GM12801 (cell line): Measurements from ENCODE around the gene RNFT2.

Source experiments
- TF ChIP-seq, protein P1 (sequence below): IDR thresholded peaks from one replicate; pipeline ENCODE4 v1.5.1; 2011; ENCODE audit warnings: control low read depth; ENCODE audit not compliant: insufficient read length; ENCODE audit errors: extremely low read depth

The RNFT2 gene

DNA sequence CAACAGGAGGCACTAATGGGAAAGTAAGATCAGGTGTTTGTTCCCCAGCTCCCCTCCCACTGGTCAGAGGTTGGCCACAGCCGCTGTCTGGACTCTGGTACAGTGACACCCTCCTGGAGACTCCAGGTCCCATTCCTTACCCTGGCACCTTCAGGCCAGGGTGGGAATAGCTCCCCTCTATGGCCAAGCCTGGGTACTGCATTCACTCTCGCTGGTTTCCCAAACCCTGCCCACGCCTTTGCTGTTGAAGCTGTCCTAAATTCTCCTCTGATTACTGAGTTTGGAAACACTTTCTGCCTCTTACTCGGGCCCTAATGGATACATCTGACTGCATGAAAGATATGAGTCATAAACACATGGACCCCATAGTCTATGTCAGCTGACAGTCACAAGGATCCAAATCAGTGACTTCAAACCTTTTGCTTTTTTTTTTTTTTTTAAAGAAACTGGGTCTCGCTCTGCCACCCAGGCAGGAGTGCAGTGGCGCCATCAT is 125.2 kb downstream of the RNFT2 start:
- TF ChIP-seq, protein P1, sequence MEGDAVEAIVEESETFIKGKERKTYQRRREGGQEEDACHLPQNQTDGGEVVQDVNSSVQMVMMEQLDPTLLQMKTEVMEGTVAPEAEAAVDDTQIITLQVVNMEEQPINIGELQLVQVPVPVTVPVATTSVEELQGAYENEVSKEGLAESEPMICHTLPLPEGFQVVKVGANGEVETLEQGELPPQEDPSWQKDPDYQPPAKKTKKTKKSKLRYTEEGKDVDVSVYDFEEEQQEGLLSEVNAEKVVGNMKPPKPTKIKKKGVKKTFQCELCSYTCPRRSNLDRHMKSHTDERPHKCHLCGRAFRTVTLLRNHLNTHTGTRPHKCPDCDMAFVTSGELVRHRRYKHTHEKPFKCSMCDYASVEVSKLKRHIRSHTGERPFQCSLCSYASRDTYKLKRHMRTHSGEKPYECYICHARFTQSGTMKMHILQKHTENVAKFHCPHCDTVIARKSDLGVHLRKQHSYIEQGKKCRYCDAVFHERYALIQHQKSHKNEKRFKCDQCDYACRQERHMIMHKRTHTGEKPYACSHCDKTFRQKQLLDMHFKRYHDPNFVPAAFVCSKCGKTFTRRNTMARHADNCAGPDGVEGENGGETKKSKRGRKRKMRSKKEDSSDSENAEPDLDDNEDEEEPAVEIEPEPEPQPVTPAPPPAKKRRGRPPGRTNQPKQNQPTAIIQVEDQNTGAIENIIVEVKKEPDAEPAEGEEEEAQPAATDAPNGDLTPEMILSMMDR: no peak

DNA sequence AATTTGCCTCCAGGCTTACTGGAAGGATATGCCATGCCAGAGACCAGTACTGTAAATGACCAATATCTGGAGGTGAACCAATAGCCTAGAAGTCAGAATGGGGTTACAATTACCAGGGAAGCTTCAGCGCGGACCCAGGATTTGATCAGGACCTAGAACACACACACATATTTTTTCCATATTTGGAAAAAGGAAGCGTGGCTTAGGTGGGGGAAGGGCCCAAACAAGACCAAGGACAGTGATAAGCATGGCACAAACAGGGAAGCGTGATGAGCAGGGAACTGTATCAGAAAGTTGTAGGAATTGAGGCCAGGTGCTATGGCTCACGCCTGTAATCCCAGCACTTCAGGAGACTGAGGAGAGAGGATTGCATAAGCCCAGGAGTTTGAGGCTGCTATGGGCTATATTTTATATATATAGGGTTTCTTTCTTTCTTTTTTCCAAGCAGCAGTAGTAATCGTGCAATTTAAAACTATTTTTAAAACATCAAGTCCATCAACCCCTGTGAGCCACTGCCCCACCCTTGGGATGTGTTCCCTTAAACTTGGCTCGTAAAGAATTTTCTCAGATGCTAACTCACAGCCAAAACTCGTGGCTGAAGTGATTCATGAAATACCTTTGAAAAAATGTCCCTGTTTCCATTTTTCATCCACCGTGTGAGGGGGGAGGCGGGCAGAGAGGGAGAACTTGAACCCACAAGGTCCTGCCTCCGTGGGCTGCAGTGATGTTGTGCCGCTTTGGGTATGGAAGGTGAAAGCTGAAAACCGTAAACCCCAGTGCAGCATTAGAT is 126.5 kb downstream of the RNFT2 start:
- TF ChIP-seq, protein P1: no peak

DNA sequence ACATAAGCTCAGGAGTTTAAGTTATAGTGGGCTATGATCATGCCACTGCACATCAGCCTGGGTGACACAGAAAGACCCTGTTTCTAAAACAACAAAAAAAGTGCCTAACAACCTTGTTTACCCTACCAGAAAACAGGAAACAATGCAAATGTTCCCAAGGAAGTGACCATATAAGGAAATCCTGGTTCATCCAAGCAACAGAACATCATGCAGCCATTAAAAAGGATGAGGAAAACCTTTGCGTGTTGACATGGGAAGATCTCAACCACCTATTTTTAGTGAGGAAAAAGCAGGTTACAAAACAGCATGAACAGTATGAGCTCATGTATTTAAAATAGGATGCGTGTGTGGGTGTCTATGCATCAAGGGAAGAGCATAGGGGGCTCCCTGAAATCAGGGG is 129.4 kb downstream of the RNFT2 start:
- TF ChIP-seq, protein P1: no peak

DNA sequence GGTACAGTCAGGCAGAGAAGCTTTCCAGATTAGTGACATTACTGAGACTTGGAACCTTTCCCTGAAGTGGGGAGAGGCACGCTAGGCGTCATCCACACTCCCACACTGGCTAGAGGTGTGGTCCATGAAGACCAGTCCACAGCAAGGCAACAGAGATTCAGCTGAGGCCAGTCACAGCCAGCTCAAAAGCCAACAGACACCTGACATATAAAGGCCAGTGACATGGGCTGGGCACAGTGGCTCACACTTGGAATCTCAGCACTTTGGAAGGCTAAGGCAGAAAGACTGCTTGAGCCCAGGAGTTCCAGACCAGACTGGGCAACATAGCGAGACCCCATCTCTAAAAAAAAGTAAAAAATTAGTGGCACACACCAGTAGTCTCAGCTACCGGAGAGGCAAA is 132.2 kb downstream of the RNFT2 start:
- TF ChIP-seq, protein P1: no peak

DNA sequence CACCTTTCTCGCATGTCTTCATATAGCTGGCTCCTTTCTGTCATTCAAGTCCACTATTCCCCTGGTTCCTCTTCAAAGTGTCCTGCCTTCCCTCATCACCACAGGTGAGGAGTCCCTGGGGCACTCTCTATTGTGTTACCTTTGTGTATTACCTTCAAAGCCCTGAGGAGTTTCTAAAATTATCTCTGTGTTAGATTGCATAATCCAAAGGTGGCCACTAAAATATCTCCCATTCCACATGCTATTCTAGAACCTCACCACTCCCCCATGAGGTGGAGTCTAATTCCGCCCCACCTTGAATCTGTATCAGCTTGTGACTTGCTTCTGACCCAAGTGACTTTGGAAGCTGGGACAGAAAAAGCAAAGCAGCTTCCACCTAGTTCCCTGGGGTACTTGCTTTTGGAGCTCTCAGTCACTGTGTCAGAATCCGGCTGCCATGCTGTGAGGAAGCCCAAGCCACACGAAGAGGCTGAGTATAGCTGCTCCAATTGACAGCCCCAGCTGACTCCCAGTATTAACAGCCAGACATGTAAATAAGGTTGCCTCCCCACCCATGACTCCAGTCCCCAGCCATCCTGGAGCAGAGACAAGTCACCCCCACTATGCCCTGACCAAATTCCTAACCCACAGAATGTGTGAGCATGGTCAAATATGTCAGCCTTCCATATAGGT is 136.3 kb downstream of the RNFT2 start:
- TF ChIP-seq, protein P1: no peak

DNA sequence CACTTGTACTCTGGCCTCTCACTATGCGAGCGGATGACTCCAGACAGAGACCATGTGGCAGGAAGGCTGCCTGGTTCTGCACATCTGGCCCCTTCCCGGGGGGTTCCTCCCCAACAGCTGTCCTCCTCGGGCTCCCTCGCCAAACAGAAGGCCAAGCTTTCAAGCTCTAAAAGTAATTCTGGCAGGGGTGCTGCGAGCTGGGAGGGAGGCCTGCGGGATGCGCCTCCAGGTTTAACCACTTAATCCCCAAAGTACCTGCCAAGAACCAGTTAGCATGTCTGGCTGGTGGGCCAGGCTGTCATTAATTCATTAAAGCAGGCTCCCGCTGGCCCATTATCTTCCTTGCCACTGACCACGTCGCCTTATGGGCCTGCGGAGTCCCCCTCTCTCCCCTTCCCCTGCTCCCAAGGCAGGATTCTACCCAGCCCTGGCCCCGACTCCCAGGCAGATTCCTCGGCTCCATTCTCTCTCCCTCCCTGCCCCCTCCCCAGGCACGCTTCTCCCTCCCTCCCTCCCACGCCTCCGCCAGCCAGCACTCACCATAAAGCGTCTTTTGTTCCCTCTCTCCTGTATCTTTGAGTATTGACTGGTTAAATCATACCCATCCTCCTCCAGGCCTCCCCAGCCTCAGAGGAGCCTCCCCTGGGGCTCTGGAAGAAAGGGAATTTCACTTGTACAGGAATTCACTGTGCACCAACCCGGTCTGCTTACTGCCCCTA is 138.2 kb downstream of the RNFT2 start:
- TF ChIP-seq, protein P1: no peak
